Measurements from ENCODE around the gene CHI3L1.

The CHI3L1 gene

GRCh38 chr1:203138066-203138465 lies 48.4 kb downstream of the CHI3L1 start:
- Histone ChIP-seq H3K27ac (ENCODE audit: low read depth, low read length) (no peak overlapping the region), H2BK15ac (replicated peaks; ENCODE audit: low read depth) (no peak overlapping the region), H3K4me1 (ENCODE audit: control insufficient read depth, low read depth, low read length) (peaks cover 22% of the 10 kb centered on the region), H4K8ac (ENCODE audit: low read depth, low read length) (no peak overlapping the region), H3K9ac (ENCODE audit: low read length) (no peak overlapping the region), H3K18ac (ENCODE audit: low read length) (no peak overlapping the region), H4K5ac (ENCODE audit: low read length) (no peak overlapping the region), H2AK5ac (ENCODE audit: low read length) (peak overlapping the region; percentile 16), H2BK5ac (ENCODE audit: low read length) (no peak overlapping the region), H3K27me3 (ENCODE audit: insufficient read depth, low read length, poor library complexity) (no peaks in the 10 kb centered on the region), H3K56ac (ENCODE audit: low read length) (no peak overlapping the region), H3K23ac (ENCODE audit: low read length) (no peak overlapping the region), H2BK120ac (ENCODE audit: low read depth, low read length) (no peak overlapping the region), H3K79me2 (ENCODE audit: control insufficient read depth, insufficient read depth, low read length) (no peaks in the 10 kb centered on the region), H3K79me1 (ENCODE audit: low read length) (peaks cover 5% of the 10 kb centered on the region), H3K36me3 (ENCODE audit: control insufficient read depth, insufficient read depth, low read length) (no peaks in the 10 kb centered on the region), H3K4me2 (ENCODE audit: low read length) (no peak overlapping the region), H3K4me3 (ENCODE audit: low read length) (no peak overlapping the region), H3K4ac (ENCODE audit: low read depth, low read length) (no peak overlapping the region)
- no peak for DNase-seq
- no CpG with 5 or more reads among the region's 3 CpGs for WGBS (ENCODE audit: extremely low coverage, insufficient coverage, low lambda C conversion rate)

GRCh38 chr1:203137324-203137723 lies 49.2 kb downstream of the CHI3L1 start:
- no peaks in the 10 kb centered on the region for H3K79me2 ChIP-seq (ENCODE audit: control insufficient read depth, insufficient read depth, low read length)
- H3K4me2 ChIP-seq (ENCODE audit: low read length), result no peak overlapping the region
- no peak overlapping the region for H3K23ac ChIP-seq (ENCODE audit: low read length)
- peaks cover 18% of the 10 kb centered on the region for H3K4me1 ChIP-seq (ENCODE audit: control insufficient read depth, low read depth, low read length)
- H2AK5ac ChIP-seq (ENCODE audit: low read length), result no peak overlapping the region
- no peak for DNase-seq
- no peak overlapping the region for H3K9ac ChIP-seq (ENCODE audit: low read length)
- no peak overlapping the region for H3K4ac ChIP-seq (ENCODE audit: low read depth, low read length)
- H4K8ac ChIP-seq (ENCODE audit: low read depth, low read length), result no peak overlapping the region
- H3K27ac ChIP-seq (ENCODE audit: low read depth, low read length), result no peak overlapping the region
- no peaks in the 10 kb centered on the region for H3K36me3 ChIP-seq (ENCODE audit: control insufficient read depth, insufficient read depth, low read length)
- no peak overlapping the region for H3K56ac ChIP-seq (ENCODE audit: low read length)
- H3K18ac ChIP-seq (ENCODE audit: low read length), result no peak overlapping the region
- H3K79me1 ChIP-seq (ENCODE audit: low read length), result peaks cover 5% of the 10 kb centered on the region
- no peak overlapping the region for H4K5ac ChIP-seq (ENCODE audit: low read length)
- H3K27me3 ChIP-seq (ENCODE audit: insufficient read depth, low read length, poor library complexity), result no peaks in the 10 kb centered on the region
- H2BK15ac ChIP-seq (replicated peaks; ENCODE audit: low read depth), result no peak overlapping the region
- no peak overlapping the region for H2BK120ac ChIP-seq (ENCODE audit: low read depth, low read length)
- no peak overlapping the region for H2BK5ac ChIP-seq (ENCODE audit: low read length)
- no peak overlapping the region for H3K4me3 ChIP-seq (ENCODE audit: low read length)
- WGBS (ENCODE audit: extremely low coverage, insufficient coverage, low lambda C conversion rate), result no CpG with 5 or more reads among the region's 4 CpGs

GRCh38 chr1:203136409-203137042 lies 50.0 kb downstream of the CHI3L1 start:
- no peak overlapping the region for H3K4ac ChIP-seq (ENCODE audit: low read depth, low read length)
- H3K23ac ChIP-seq (ENCODE audit: low read length), result no peak overlapping the region
- no peak overlapping the region for H2AK5ac ChIP-seq (ENCODE audit: low read length)
- no peak overlapping the region for H4K5ac ChIP-seq (ENCODE audit: low read length)
- H3K4me3 ChIP-seq (ENCODE audit: low read length), result no peak overlapping the region
- WGBS (ENCODE audit: extremely low coverage, insufficient coverage, low lambda C conversion rate), result no CpG with 5 or more reads among the region's 1 CpG
- no peak overlapping the region for H2BK120ac ChIP-seq (ENCODE audit: low read depth, low read length)
- H3K4me2 ChIP-seq (ENCODE audit: low read length), result no peak overlapping the region
- H3K18ac ChIP-seq (ENCODE audit: low read length), result no peak overlapping the region
- peak; percentile 44 for DNase-seq
- H3K9ac ChIP-seq (ENCODE audit: low read length), result no peak overlapping the region
- peaks cover 16% of the 10 kb centered on the region for H3K4me1 ChIP-seq (ENCODE audit: control insufficient read depth, low read depth, low read length)
- H2BK15ac ChIP-seq (replicated peaks; ENCODE audit: low read depth), result no peak overlapping the region
- no peaks in the 10 kb centered on the region for H3K79me2 ChIP-seq (ENCODE audit: control insufficient read depth, insufficient read depth, low read length)
- H4K8ac ChIP-seq (ENCODE audit: low read depth, low read length), result no peak overlapping the region
- H3K27ac ChIP-seq (ENCODE audit: low read depth, low read length), result no peak overlapping the region
- no peaks in the 10 kb centered on the region for H3K27me3 ChIP-seq (ENCODE audit: insufficient read depth, low read length, poor library complexity)
- no peaks in the 10 kb centered on the region for H3K36me3 ChIP-seq (ENCODE audit: control insufficient read depth, insufficient read depth, low read length)
- peaks cover 3% of the 10 kb centered on the region for H3K79me1 ChIP-seq (ENCODE audit: low read length)
- H2BK5ac ChIP-seq (ENCODE audit: low read length), result no peak overlapping the region
- no peak overlapping the region for H3K56ac ChIP-seq (ENCODE audit: low read length)

GRCh38 chr1:203135636-203136305 lies 50.7 kb downstream of the CHI3L1 start:
- WGBS (ENCODE audit: extremely low coverage, insufficient coverage, low lambda C conversion rate), result no CpG with 5 or more reads among the region's 8 CpGs
- no peaks in the 10 kb centered on the region for H3K36me3 ChIP-seq (ENCODE audit: control insufficient read depth, insufficient read depth, low read length)
- H3K27ac ChIP-seq (ENCODE audit: low read depth, low read length), result no peak overlapping the region

GRCh38 chr1:203133970-203134725 lies 52.4 kb downstream of the CHI3L1 start:
- Histone ChIP-seq H3K36me3 (ENCODE audit: control insufficient read depth, insufficient read depth, low read length) (no peaks in the 10 kb centered on the region), H4K5ac (ENCODE audit: low read length) (no peak overlapping the region), H3K79me2 (ENCODE audit: control insufficient read depth, insufficient read depth, low read length) (no peaks in the 10 kb centered on the region), H3K18ac (ENCODE audit: low read length) (peak overlapping the region; percentile 18), H3K27me3 (ENCODE audit: insufficient read depth, low read length, poor library complexity) (no peaks in the 10 kb centered on the region), H3K4me3 (ENCODE audit: low read length) (no peak overlapping the region), H3K9ac (ENCODE audit: low read length) (peak overlapping the region; percentile 24), H2BK5ac (ENCODE audit: low read length) (peak overlapping the region; percentile 28), H3K79me1 (ENCODE audit: low read length) (peaks cover 2% of the 10 kb centered on the region), H2AK5ac (ENCODE audit: low read length) (no peak overlapping the region), H2BK120ac (ENCODE audit: low read depth, low read length) (no peak overlapping the region), H2BK15ac (replicated peaks; ENCODE audit: low read depth) (no peak overlapping the region), H4K8ac (ENCODE audit: low read depth, low read length) (no peak overlapping the region), H3K23ac (ENCODE audit: low read length) (peak overlapping the region; percentile 81), H3K4me1 (ENCODE audit: control insufficient read depth, low read depth, low read length) (peaks cover 7% of the 10 kb centered on the region), H3K4ac (ENCODE audit: low read depth, low read length) (no peak overlapping the region), H3K56ac (ENCODE audit: low read length) (peak overlapping the region; percentile 43), H3K4me2 (ENCODE audit: low read length) (no peak overlapping the region), H3K27ac (ENCODE audit: low read depth, low read length) (peak overlapping the region; percentile 60)
- DNase-seq, result peak; percentile 83
- no CpG with 5 or more reads among the region's 12 CpGs for WGBS (ENCODE audit: extremely low coverage, insufficient coverage, low lambda C conversion rate)

More at GRCh38 chr1:203135636-203136305, 50.7 kb downstream of the CHI3L1 start:
- Histone ChIP-seq H3K4me2 (ENCODE audit: low read length) (no peak overlapping the region), H2BK15ac (replicated peaks; ENCODE audit: low read depth) (no peak overlapping the region), H3K4me1 (ENCODE audit: control insufficient read depth, low read depth, low read length) (peaks cover 13% of the 10 kb centered on the region), H2AK5ac (ENCODE audit: low read length) (no peak overlapping the region), H3K27me3 (ENCODE audit: insufficient read depth, low read length, poor library complexity) (no peaks in the 10 kb centered on the region), H3K79me1 (ENCODE audit: low read length) (peaks cover 3% of the 10 kb centered on the region), H3K23ac (ENCODE audit: low read length) (no peak overlapping the region), H3K79me2 (ENCODE audit: control insufficient read depth, insufficient read depth, low read length) (no peaks in the 10 kb centered on the region), H3K4ac (ENCODE audit: low read depth, low read length) (no peak overlapping the region), H2BK5ac (ENCODE audit: low read length) (no peak overlapping the region), H3K18ac (ENCODE audit: low read length) (no peak overlapping the region), H3K9ac (ENCODE audit: low read length) (no peak overlapping the region), H4K5ac (ENCODE audit: low read length) (no peak overlapping the region), H4K8ac (ENCODE audit: low read depth, low read length) (no peak overlapping the region), H3K4me3 (ENCODE audit: low read length) (no peak overlapping the region), H2BK120ac (ENCODE audit: low read depth, low read length) (no peak overlapping the region), H3K56ac (ENCODE audit: low read length) (no peak overlapping the region)
- DNase-seq, result peak; percentile 44
